HG03432 (cell line): ENCODE results near the gene MAGI1.
"Not testable (repeated sequence)": the region's sequence is repeated elsewhere in the genome, so short reads cannot be mapped to it uniquely, and the experiment has no call there.

Experiments
- ATAC-seq: cut with Tn5 transposase; IDR thresholded peaks from one replicate; pipeline ENCODE4 v1.9.1; 2021; ENCODE audit warnings: mild to moderate bottlenecking, moderate library complexity; ENCODE audit not compliant: unreplicated experiment

The MAGI1 gene

GRCh38 chr3:65642883-65643282, 395.8 kb downstream of the MAGI1 start:
- no peak for ATAC-seq

- ATAC-seq = no peak
Observed at GRCh38 chr3:65641777-65642176, 396.9 kb downstream of the MAGI1 start.

GRCh38 chr3:65641045-65641444, 397.7 kb downstream of the MAGI1 start:
- ATAC-seq = no peak

GRCh38 chr3:65639444-65639843, 399.3 kb downstream of the MAGI1 start:
- no peak for ATAC-seq

GRCh38 chr3:65638301-65638700, 400.4 kb downstream of the MAGI1 start:
- ATAC-seq = no peak

GRCh38 chr3:65636326-65636725, 402.4 kb downstream of the MAGI1 start:
- ATAC-seq = no peak

- ATAC-seq = no peak
Observed at GRCh38 chr3:65635657-65636056, 403.1 kb downstream of the MAGI1 start.

GRCh38 chr3:65633018-65633638, 405.6 kb downstream of the MAGI1 start:
- ATAC-seq = no peak

- ATAC-seq = no peak
Observed at GRCh38 chr3:65632414-65632813, 406.3 kb downstream of the MAGI1 start.

- no peak for ATAC-seq
Observed at GRCh38 chr3:65628978-65629377, 409.7 kb downstream of the MAGI1 start.

GRCh38 chr3:65627062-65627461, 411.7 kb downstream of the MAGI1 start:
- ATAC-seq = no peak

GRCh38 chr3:65625305-65625704, 413.4 kb downstream of the MAGI1 start:
- no peak for ATAC-seq

GRCh38 chr3:65623362-65623761, 415.4 kb downstream of the MAGI1 start:
- no peak for ATAC-seq

GRCh38 chr3:65619888-65620287, 418.8 kb downstream of the MAGI1 start:
- ATAC-seq = no peak

GRCh38 chr3:65619451-65619881, 419.3 kb downstream of the MAGI1 start:
- no peak for ATAC-seq

GRCh38 chr3:65618599-65618998, 420.1 kb downstream of the MAGI1 start:
- no peak for ATAC-seq

- no peak for ATAC-seq
Observed at GRCh38 chr3:65617787-65618186, 420.9 kb downstream of the MAGI1 start.

- ATAC-seq = no peak
Observed at GRCh38 chr3:65617209-65617608, 421.5 kb downstream of the MAGI1 start.

GRCh38 chr3:65616563-65616962, 422.2 kb downstream of the MAGI1 start:
- ATAC-seq = no peak

- ATAC-seq = no peak
Observed at GRCh38 chr3:65615329-65615728, 423.4 kb downstream of the MAGI1 start.

GRCh38 chr3:65614585-65614984, 424.1 kb downstream of the MAGI1 start:
- ATAC-seq = no peak

GRCh38 chr3:65607965-65608460, 430.7 kb downstream of the MAGI1 start:
- ATAC-seq = not testable (repeated sequence)

- no peak for ATAC-seq
Observed at GRCh38 chr3:65607101-65607500, 431.6 kb downstream of the MAGI1 start.
